GM18508 (cell line): ENCODE measurements around the gene PPP4C.
"Not testable (repeated sequence)": the region's sequence is repeated elsewhere in the genome, so short reads cannot be mapped to it uniquely, and the experiment has no call there.

Experiments used
- ATAC-seq: cut with Tn5 transposase; IDR thresholded peaks from one replicate; pipeline ENCODE4 v1.9.1; 2021; ENCODE audit warnings: moderate number of reproducible peaks; ENCODE audit not compliant: insufficient read depth, unreplicated experiment

PPP4C gene

DNA sequence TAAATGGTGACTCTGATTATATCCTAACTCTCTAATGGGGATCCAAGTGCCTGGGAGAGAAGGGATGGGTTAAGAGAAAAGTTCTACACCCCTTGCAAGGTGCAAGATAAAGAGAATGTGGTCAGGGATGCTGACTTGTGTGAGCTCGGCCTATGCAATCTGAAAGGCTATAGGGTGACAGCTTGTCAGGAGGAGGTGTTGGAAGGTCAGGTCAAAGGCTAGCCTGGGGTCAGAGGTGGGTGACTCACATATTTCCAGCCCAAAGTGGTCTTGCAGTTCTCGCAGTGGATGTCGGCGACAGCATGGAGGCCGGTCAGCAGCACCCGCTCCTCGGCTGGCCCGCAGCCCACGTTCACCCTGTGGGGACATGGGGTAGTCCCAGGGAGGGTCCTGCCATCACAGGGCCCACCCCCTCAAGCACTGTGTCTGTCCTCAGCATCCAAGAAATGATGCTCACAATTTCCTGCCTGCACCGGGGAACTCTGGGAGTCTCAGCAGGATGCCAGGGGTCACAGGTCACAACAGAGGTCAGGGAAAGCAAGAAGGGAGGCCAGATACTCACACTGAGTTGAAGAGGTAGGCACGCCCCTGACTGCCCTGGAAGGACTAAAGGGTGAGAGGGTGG, 18.9 kb downstream of the PPP4C start:
- ATAC-seq = no peak

DNA sequence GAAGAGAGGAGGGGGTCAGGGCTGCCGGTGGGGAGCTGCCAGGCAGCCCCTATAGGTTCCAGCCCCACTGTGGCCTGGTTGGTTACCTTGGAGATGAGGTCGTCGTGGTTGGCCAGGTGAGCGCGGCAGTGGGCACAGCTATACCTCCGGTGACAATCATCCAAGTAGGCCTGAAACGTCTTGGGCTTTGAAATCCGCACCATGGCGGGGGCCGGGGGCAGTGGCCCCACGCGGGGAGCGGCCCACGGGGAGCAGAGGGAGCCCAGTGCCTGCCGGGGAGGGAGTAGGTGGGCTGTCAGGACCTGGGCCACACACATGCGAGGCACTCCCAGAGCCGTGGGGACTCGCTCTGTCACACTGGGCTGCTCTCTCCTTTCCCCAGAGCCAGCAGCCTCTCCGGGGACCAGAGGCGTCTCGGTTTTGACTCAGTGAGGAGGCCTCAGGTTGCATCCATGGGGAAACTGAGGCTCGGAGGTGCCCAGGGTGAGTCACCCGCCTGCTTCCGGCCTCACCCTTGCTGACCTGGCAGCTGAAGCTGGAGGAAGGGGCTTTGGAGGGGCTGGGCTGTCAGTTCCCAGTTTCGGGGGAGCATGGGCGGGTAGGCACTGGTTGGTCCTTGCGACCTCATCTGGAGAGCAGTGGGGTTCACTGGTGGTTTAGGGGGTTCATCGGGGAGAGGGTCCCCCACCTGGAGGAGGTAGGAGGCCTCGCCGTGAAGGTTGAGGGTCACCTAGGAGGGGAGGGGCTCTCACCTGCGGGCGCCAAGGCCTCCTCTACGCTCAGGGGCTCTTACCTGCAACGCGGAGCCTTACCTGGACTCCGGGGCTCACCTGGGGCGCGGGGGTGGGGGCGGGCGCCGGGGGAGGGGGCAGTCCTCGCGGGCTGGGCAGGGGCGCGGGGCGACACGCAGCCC, 19.6 kb downstream of the PPP4C start:
- ATAC-seq = no peak

DNA sequence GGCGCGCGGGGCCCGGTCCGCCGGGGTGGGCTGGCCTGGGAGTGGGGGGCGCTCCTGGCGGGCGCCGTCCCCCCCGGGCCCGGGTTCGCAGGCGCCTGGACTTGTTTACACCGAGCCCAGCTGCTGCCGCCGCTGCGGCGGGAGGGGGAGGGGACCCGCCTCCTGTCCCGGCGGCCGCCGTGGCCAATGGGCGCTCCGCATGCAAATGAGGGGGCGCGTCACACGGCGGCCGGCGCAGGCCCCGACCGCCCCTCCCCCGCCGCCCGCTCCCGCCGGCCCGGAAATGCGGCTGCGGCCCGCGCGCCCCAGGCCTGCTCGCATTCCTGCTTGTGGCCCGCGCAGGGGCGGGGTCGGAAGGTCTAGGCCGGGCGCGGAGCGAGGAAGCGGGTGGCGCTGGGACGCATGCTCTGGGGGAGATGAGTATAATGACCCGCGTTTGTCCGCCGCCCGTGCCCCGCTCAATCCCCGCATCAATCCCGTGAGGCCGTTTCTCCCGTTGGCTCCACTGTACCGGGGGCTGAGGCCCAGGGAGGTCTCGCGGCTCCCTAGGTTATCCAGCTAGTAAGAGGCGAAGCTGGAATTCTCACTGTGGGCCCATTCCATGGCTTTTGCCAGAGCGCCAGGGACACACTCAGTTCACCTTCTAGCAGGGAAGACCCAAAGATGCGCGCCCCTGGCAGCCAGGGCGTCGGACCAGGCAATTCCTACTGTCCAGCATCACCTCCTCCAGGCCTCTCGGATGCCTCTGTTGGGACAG, 20.5 kb downstream of the PPP4C start, which contains the start of gene YPEL3:
Gene YPEL3 (minus strand): TSS at position 109 of the 757 bp plus-strand sequence. CDS start 731 bp downstream, outside the sequence.
- no peak for ATAC-seq

DNA sequence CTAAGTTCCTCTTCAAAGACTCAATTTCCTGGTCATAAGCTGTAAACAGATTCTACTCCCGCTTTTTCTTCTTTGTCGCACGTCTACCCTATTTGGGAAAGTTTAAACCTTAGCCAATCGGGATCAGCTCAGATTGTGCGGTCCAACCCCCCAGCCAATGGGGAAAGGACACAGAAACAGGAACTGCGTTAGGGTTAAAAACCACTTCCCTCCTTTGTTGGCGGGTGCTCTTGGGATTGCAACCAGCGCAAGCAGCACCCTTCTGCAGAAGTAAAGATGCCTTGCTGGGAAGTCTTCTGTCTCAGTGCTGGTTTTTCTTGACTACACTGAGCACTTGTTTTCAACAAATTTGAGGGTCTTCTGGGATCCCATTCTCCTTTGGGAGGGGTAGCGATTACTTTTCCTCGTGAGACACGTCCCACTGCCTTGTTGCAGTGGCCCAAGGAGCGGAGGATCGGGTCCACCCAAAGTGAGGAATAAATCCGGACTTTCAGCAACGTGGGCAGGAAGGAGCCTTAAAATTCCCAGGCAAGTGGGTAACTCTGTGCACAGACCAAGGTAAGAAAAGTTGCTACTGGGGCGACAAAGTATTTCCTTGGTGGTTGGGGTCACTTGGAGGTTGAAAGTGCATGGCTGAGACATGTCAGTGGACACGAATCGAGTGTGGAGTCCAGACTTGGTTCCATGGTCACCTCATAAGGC, 21.2 kb downstream of the PPP4C start:
- ATAC-seq = no peak

DNA sequence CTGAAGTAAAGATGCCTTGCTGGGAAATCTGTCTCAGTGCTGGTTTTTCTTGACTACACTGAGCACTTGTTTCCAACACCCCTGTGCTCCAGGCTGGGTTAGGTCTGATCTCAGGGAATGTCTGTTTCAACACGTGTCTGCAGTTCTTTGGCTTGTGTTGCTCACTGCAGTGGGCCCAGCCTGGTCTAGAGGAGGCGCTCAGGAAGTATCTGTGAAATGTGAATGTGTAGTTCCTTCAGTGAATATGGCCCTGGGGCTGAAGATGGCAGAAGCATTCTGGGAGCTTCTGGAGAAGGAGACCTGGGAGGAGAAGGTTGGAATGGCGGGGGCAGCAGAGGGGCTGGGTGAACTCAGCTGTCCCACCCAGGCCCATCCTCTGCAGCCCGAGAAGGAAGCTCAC, 28.3 kb downstream of the PPP4C start:
- no peak for ATAC-seq

DNA sequence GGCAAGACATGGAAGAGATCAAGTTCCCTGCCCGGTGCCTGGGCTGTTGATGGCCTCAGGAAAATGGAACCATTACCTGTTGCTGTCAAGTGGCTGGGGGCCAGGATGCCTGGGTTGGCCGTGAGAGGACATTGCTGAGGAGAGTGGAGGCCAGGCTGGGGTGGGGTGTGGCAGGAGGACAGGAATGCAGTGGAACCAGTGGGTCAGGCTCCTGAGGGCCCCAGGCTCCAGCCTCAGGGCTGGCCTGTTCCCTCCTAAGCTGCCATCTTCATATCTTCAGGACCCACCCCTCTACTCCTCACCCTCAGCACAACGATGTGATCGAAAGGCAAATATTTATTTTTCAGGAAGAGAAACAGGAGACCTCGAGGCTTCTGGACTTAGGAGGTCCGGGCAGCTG, 28.7 kb downstream of the PPP4C start:
- no peak for ATAC-seq

DNA sequence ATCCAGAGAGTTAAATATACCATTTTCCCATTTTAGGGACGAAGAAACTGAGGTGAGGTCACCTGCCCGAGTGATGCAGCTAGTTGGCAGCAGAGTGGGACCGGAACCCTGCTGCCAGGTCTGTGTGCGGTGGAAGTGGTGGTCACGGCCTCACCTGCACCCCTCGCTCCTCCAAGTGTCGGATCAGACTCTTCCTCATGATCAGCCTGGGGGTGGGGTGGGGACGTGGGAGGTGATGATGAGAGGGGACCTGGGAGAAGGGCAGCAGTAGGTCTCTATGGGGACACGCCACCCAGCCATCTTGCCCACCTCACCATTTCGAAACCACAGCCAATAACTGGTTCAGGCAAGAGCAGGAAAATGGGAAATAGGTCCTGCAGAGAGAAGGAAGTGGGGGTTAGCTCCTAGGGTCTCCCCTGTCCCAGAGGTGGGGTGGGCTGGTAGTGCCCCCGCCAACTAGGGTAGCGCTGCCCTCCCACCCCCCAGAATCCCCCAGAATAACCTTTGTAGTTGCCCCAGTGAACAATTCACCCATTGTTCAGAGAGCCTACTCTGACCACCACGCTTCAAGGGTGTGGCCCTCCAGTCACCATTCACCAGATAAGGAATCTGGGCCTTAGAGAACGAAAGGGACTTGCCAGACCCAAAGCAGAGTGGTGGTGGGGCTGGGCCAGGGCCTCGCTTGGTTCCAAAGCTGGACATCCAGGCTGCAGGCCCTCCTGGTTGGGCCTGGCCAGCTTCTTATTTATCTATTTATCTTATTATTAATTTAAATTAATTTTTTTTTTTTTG, 32.5 kb downstream of the PPP4C start:
- ATAC-seq = no peak

DNA sequence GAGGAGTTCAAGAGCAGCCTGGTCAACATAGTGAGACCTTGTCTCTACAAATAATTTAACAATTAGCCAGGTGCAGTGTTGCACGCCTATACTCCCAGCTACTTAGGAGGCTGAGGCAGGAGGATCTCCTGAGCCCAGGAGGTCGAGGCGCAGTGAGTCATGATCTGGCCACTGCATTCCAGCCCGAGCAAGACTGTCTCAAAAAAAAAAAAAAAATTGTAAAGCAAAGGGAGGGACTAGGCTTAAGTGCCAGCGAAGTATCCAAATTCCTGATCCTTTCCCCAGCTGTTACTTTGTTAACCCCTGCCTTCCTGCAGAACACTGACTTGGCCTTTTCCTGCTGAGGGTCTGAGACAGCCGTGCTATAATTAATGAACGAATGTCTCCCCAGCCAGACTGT, 34.9 kb downstream of the PPP4C start:
- no peak for ATAC-seq

DNA sequence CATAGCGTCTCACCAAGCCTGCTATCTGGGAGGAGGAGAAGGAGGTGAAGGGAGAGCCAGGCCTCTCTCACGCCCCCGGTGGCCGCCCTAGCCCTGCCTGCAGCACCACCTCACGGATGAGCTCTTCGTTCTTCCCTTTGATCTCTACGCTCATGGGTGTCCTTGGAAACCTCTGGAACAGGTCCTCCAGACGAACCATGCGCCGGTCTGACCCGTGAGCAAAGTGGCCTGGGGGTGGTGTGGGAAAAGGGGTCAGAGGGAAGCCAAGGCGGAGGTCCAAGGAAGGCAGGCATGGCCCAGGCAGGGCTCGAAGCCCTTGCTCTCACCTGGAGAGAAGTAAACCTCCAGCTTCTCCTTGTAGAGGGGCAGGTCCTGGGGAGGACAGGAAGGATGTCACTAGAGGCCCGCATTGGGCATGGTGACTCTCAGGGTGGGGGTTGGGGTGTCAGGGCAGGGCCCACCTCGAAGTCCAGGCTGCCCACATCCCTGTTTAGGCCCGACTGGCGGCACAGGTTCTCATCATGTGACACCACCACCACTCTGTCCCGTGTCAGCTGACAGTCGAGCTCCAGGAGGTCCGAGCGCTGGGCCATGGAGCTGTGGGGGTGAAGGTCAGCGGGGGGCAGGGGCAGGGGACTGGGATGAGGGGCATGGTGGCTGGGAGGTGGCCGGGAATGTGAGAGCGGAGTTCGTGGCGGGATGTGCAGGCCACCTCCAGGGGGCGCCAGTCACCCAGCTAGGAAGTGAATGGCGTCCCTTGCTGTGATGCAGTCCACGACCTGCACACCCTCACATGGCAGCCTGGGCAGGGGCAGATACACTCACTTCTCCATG, 36.6 kb downstream of the PPP4C start:
- ATAC-seq = no peak

DNA sequence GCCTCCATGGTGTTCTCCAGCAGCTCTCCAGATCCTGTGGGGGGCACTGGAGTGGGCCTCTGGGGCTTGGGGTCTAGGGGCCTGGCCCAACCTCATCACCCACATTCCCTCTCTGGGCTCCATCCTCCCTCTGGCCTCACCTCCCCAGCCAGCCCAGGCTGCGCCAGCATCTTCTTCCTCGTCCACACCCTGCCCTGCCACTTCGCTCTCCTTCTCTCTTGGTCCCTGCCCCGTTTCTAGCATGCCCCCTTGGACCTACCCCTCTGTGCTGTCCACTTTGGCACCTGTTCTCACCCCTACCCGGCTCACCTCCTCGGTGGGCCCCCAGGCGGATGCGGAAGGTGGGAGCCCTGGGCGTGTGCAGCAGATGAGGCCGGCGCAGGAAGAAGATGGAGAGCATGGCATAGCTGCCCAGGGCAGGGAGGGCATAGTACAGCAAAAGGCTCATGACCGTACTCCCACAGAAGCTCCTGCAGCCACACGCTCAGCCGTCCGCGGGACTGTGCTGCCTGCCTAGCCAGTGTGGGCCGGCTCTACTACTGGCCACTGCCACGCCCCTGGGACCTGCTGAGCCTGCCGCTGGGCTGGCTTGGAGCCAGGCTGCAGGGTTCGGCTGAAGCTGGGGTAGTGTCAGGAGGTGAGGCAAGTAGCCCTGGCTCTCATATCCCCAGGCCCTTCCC, 37.4 kb downstream of the PPP4C start, which contains the start of gene GDPD3:
Gene GDPD3 (minus strand): TSS at position 507 of the 680 bp plus-strand sequence. CDS start 59 bp downstream, at position 448.
- ATAC-seq = no peak

DNA sequence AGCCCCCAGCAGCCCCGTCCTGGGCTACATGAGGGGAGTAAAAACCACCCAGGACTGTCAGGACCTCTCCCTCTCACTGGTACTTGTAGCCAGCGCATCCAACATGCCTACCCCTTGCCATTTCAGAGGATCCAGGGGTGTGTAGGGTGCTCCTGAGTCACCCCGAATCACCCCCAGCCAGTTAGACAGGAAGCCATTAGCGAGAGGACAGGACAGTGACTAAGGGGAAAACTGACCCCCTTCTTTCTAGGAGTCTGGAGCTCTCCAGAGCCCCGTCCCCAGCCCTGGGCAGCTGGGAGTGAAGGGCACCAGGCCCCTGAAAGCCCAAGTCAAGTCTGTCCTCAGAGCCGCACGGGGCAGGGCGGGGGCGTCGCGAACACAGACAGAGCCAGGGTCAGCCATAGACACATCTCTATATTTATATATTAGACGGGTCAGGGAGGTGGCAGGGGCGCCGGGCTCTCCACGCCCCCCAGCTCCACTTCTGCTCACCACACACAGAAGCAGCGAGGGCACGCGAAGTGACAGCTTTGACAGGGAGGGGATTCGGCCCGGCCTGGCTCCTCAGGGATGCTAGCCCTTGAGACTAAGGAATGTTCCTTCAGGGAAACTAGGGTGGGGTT, 38.0 kb downstream of the PPP4C start:
- no peak for ATAC-seq

DNA sequence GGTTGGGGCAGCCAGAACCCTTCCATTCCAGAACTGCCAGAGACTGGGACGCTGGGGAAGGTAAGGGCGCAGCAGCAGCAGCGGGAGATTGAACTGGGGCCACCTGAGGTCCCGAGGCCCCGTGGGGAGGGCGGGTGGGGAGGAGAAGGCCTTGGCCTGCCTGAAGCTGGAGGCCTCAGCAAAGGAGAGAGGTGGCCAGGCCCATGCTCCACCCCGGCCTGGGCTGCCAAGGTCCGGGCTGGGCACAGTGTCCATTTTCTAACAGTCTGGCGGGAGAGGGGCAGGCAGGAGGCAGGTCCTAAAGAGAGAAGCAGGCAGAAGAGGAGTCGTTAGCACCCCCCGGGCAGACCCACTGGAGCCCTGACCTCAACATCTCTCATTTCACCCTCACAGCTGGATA, 38.6 kb downstream of the PPP4C start:
- no peak for ATAC-seq

DNA sequence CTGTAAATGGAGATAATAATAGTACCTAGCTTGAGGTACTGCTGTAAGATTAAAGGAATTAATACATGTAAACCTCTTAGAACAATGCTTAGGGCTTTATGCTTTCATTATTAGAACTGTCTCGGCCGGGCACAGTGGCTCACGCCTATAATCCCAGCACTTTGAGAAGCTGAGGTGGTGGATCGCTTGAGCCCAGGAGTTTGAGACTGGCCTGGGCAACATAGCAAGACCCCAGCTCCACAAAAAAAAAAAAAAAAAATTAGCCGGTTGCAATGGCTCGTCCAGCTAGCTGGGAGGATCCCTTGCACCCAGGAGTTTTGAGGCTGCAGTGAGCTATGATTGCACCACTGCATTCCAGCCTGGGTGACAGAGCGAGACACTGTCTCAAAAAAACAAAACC, 39.0 kb downstream of the PPP4C start:
- not testable (repeated sequence) for ATAC-seq

DNA sequence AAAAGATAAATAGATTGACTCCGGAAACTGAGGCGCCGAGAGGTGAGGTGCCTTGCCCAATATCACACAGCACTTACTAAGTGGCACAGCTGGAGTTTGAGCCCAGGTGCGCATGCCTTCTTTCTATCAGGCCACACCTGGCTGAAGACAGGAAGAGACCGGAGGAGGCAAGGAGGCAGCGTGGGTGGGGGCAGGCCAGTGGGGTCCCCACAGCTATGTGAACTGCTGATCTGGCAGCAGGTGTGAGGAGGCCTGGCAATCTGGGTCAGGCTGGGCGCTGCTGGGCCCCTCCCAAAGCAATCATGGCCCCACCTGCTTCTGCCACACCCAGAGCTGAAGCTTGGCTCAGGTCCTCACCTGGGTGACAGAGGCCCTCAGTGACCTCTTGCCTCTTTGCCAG, 39.4 kb downstream of the PPP4C start:
- no peak for ATAC-seq

DNA sequence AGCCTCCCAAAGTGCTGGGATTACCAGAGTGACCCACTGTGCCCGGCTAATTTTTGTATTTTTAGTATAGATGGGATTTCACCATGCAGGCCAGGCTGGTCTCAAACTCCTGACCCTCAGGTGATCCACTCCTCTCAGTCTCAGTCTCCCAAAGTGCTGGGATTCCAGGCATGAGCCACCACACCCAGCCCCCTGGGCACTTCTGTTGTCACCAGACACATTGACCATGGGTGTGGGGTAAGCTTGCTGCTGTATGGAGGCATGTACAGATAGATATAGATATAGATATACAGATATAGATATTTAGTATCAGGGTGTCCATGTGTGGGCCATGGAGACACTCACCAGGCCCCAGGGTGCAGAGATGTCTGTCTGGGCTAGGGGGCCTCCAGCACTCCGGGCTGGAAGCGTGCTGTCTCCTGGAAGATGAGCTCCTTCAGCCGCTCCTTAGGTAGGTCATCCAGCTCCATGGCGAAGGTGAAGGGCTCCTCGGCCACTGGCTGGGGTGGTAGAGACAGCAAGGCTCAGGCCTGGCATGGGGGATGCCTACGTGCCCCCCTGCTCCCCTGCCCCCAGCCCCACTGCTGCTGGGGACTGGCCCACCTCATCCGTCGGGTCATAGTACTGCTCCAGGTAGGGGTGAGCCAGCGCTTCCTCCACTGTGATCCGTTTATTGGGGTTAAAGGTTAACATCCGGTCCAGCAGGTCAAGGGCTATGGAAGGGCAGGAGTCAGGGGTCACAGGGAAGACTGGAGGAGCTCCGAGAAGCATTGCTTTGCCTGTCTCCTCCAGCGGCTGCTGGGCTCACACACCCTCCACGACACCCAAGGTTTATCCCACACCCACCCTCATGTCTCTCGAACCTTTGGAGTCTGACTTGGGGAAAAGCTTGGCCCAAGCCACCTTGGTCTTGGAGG, 40.8 kb downstream of the PPP4C start:
- ATAC-seq = no peak

DNA sequence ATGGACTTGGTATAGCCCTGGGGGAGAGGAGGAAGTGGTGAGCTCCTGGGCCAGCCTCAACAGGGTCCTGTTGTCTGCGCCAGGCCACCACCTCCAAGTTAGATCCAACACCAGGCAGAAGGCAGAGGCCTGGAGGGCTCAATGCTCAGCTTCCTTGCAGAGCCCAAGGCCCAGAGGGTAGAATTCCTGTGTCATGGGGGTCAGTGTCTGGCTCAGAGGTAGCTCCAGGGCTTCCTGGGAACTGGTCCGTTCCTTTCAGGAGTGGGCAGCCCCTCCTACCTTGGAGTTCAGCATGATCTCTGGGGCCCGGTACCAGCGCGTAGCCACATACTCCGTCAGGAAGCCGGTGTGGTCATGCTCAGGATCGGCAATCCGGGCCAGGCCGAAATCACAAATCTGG, 42.0 kb downstream of the PPP4C start:
- no peak for ATAC-seq

DNA sequence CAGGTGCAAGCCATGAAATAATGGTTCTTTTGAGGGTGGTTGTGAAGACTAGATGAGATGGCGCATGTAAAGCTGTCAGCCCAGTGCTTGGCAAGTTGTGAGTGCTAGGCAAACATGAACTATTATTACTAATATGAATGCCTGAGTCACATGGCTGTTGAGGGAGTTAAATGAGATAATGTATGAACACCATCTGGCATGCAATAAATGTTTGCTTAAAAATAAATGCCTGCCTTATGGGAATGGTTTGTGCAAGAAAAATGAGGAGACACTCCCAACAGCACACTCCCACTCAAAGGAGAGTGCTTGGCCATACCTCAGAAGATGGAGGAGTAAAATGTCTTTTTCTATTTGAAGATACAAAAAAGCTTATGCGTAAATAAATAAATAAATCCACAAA, 43.6 kb downstream of the PPP4C start:
- ATAC-seq = no peak
